Prostate gland (tissue), 2 donors: ENCODE data around the gene PUS1. TPM values are rescaled to one million over a fixed set of nuclear protein-coding genes. Genes with fewer than 3 reads are reported as not detected.

ENCODE experiments used
- DNase-seq: peaks from one replicate; pipeline ENCODE4 v3.0.0-alpha.2; 2019; ENCODE audit warnings: low spot score
- H3K27ac ChIP-seq, 2 donors: fragments of 200-600 bp; sonication (generic); 2 replicates each; pipeline ENCODE4 v1.5.1; 2017 to 2019
- H3K27me3 ChIP-seq: fragments of 200-600 bp; sonication (generic); replicated peaks from 2 replicates; pipeline ENCODE4 v1.5.1; 2019; ENCODE audit not compliant: insufficient read depth
- H3K36me3 ChIP-seq, 2 donors: fragments of 200-600 bp; sonication (generic); 1 replicate in 1 of 2; 2 replicates in 1 of 2; pipeline versions ENCODE4 v1.5.1 to v1.8.1; 2017 to 2019
- H3K4me1 ChIP-seq: fragments of 200-600 bp; sonication (generic); replicated peaks from 2 replicates; pipeline ENCODE4 v1.5.1; 2019
- H3K4me3 ChIP-seq, 2 donors: fragments of 200-600 bp; sonication (generic); 2 replicates each; pipeline ENCODE4 v1.5.1; 2017 to 2019
- H3K9me3 ChIP-seq: fragments of 200-600 bp; sonication (generic); 2 replicates; pipeline ENCODE4 v1.5.1; 2017
- POLR2A ChIP-seq: fragments of 450-650 bp; IDR thresholded peaks from one replicate; pipeline ENCODE4 v1.6.1; 2016; ENCODE audit warnings: antibody characterized with exemption, mild to moderate bottlenecking
- POLR2AphosphoS5 ChIP-seq: sonication (generic); formaldehyde crosslinking; IDR thresholded peaks from one replicate; pipeline ENCODE4 v1.6.1; 2017; ENCODE audit warnings: antibody characterized with exemption
- WGBS: methylation state at CpG from one replicate; pipeline ENCODE4 v1.1.5; 2018; 5-methylcytosine and 5-hydroxymethylcytosine counted together
- intact Hi-C: fragments of 100-400 bp; cut with DNase I; formaldehyde crosslinking; loops from one replicate; pipeline ENCODE4 v1.14.2; 2022
- small RNA-seq, 2 donors: library from RNA; depleted of rRNA; stranded (forward); fragments of <200 nt; gene quantifications; one replicate each; pipeline ENCODE3, GENCODE V24; 2016
- total RNA-seq, 2 donors: library from RNA; depleted of rRNA; stranded (reverse); fragments of >200 nt; gene quantifications; one replicate each; pipeline ENCODE4 v1.1.0, GENCODE V29; 2016
- TF ChIP-seq, protein P1 (sequence below), 4 experiments: fragments of 200-600 bp in 2 of 4; fragments of 450-650 bp in 2 of 4; sonication (generic) in 2 of 4; IDR thresholded peaks; 1 replicate in 3 of 4; 2 replicates in 1 of 4; pipeline ENCODE4 v1.5.1; 2016 to 2019; ENCODE audit warnings: antibody characterized with exemption in 4 of 4, mild to moderate bottlenecking in 2 of 4, moderate library complexity in 2 of 4

The PUS1 gene
- total RNA-seq, 2 donors from 2014 or later: 17.4 to 17.8 TPM

DNA sequence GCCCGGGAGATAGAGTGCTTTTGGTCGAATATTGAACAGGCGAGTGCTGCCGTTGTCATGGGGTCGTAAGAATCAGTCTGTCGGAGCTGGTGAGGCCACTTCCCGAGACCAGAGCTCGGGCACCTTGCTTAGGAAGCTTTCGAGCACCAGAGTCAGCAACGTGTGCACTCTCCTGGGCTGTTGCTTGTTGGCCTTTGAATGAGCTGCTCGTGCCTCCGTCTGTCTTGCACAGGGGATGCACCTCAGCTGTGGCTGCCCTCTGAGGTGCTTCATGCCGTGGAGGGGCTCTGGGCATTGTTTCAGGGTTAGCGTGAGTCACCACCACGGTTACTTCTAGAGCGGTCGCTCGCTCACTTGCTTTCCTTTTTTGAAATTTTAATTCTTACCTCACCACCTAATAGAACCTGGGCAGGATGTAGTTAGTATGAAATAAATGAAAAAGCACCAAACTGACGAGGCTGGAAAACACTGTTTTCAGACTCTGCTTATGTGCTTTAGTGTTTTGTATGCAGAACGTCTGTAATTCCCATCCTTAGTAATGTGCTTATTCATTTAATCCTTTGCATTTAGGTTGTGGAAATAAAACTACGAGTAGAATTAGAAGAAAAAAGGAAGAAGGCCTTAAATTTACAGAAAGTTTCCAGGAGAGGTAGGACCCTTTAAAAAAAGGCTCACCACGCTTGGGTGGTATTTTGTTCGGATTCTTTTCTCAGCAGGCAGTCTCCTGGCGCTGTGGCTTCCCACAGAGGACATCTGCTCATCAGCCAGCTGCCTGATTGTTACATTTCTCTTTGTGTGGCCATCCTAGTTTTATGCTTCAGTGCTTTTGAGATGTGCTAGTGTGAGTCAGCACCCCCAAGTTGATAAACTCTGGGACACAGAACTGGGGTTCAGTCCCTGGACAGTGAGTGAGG, 61.2 kb downstream of the PUS1 start:
- no peak for DNase-seq

DNA sequence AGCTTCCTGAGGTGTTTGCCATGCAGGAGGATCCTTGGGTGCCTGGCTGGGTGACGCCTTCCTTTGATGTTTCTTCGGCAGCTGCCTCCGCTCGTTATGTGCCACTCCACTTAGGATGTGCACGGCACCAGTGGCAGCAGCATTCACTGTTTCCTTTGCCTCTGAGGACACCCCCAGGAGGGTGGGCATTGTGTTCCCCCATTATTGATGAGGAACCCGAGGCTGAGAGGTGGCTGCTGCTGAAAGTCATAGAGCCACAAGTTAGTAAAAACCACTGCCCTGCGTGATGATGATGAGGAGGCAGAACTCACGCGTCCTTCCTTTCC, 61.9 kb downstream of the PUS1 start:
- Histone ChIP-seq H3K36me3 (peaks cover 0 to 10% of the 10 kb centered on the region in 2 donors), H3K27ac (no peak overlapping the region), H3K4me1 (no peaks in the 10 kb centered on the region), H3K27me3 (no peaks in the 10 kb centered on the region), H3K4me3 (no peak overlapping the region), H3K9me3 (no peaks in the 10 kb centered on the region)
- intact Hi-C loops: no loop called here
- TF ChIP-seq POLR2A: no peak
- no peak for TF ChIP-seq POLR2AphosphoS5
- TF ChIP-seq, protein P1, sequence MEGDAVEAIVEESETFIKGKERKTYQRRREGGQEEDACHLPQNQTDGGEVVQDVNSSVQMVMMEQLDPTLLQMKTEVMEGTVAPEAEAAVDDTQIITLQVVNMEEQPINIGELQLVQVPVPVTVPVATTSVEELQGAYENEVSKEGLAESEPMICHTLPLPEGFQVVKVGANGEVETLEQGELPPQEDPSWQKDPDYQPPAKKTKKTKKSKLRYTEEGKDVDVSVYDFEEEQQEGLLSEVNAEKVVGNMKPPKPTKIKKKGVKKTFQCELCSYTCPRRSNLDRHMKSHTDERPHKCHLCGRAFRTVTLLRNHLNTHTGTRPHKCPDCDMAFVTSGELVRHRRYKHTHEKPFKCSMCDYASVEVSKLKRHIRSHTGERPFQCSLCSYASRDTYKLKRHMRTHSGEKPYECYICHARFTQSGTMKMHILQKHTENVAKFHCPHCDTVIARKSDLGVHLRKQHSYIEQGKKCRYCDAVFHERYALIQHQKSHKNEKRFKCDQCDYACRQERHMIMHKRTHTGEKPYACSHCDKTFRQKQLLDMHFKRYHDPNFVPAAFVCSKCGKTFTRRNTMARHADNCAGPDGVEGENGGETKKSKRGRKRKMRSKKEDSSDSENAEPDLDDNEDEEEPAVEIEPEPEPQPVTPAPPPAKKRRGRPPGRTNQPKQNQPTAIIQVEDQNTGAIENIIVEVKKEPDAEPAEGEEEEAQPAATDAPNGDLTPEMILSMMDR (IDR thresholded peaks at IDR 0.05): no peak
- DNase-seq: no peak
- WGBS: 85% methylated on average over 9 of the region's 9 CpGs

More for the DNA sequence above, 61.2 kb downstream of the PUS1 start:
- H3K27me3 ChIP-seq: no peaks in the 10 kb centered on the region
- intact Hi-C loops: no loop called here
- no peak overlapping the region for H3K4me3 ChIP-seq
- H3K27ac ChIP-seq: no peak overlapping the region
- no peaks in the 10 kb centered on the region for H3K4me1 ChIP-seq
- no peaks in the 10 kb centered on the region for H3K9me3 ChIP-seq
- TF ChIP-seq, protein P1 (IDR thresholded peaks at IDR 0.05): no peak
- TF ChIP-seq POLR2AphosphoS5 (no peak), POLR2A (no peak)
- 83% methylated on average over 24 of the region's 24 CpGs for WGBS
- peaks cover 0 to 10% of the 10 kb centered on the region in 2 donors for H3K36me3 ChIP-seq

DNA sequence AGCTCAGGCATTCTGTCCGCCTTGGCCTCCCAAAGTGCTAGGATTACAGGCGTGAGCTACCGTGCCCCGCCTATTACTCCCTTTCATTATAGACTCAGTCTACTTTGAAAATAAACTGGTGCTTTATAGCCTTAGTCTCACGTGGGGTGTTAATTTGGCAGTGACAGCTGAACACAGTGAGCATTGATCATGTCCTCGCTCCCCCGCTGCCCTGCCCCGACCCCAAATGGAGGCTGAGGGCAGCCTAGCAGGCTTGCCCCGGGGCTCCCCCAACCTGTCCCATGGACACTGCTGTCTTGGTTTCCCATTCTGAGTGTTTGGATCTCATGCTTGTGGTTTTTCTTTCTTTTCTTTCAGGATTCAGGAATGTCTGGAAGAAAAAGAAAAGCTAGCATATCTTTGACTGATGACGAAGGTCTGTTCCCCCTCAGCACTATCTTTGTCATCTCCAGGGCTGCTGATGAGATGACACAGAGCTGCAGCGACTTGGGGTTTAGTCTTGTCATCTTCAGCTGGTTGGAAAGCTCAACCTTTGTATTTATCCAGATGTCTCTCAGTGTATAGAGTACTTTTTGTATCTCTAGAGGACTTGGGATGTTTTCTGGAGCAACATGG, 62.8 kb downstream of the PUS1 start:
- DNase-seq: no peak

DNA sequence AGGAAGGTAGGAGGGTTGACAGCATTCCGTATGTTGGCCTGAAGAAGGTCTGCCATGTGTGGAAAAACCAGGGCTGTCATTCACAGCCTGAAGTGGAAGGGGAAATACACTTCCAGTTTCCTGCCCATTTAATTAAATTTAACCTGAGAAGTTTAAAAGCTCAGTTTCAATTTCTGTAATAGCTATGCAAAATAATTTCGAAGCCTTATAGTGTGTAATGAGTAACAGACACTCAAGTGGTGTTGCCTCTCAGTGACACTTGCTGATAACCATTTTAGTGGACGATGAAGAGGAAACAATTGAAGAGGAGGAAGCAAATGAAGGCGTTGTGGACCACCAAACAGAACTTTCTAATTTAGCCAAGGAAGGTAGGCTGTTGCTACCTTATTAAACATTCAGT, 65.5 kb downstream of the PUS1 start:
- TF ChIP-seq, protein P1 (IDR thresholded peaks at IDR 0.05): no peak
- TF ChIP-seq POLR2A (no peak), POLR2AphosphoS5 (no peak)
- H3K36me3 ChIP-seq: peaks cover 0 to 10% of the 10 kb centered on the region in 2 donors
- H3K27me3 ChIP-seq: no peaks in the 10 kb centered on the region
- intact Hi-C loops: no loop called here
- no peaks in the 10 kb centered on the region for H3K4me1 ChIP-seq
- DNase-seq: no peak
- WGBS: 94% methylated on average over 4 of the region's 4 CpGs
- H3K27ac ChIP-seq: no peak overlapping the region
- no peak overlapping the region for H3K4me3 ChIP-seq
- no peaks in the 10 kb centered on the region for H3K9me3 ChIP-seq

More for the DNA sequence above, 62.8 kb downstream of the PUS1 start:
- Histone ChIP-seq H3K4me1 (no peaks in the 10 kb centered on the region), H3K27me3 (no peaks in the 10 kb centered on the region), H3K36me3 (peaks cover 0 to 10% of the 10 kb centered on the region in 2 donors), H3K9me3 (no peaks in the 10 kb centered on the region), H3K27ac (no peak overlapping the region), H3K4me3 (no peak overlapping the region)
- WGBS: 89% methylated on average over 11 of the region's 11 CpGs
- TF ChIP-seq, protein P1 (IDR thresholded peaks at IDR 0.05): no peak
- no peak for TF ChIP-seq POLR2AphosphoS5
- no peak for TF ChIP-seq POLR2A
- intact Hi-C loops: no loop called here

Small RNAs within 50 kb of the gene (small RNA-seq; reads per million reads assigned to genes)
- 0 reads per million in 2 donors for gene AC131009.3

Other genes with a start within 250 kb of the PUS1 start
- gene SFSWAP, start 218.2 kb upstream of the PUS1 start, total RNA-seq: 10 to 100 TPM; 24.5 to 53.9 TPM
- 10 to 100 TPM in 1 of 2 donors, 1 to 10 TPM in 1; 1.1 to 35.7 TPM for gene MMP17, start 100.9 kb upstream of the PUS1 start, total RNA-seq
- gene ULK1, start 34.7 kb upstream of the PUS1 start, total RNA-seq: 10 to 100 TPM; 26.2 to 62.5 TPM
- gene EP400, start 20.7 kb downstream of the PUS1 start, total RNA-seq: 10 to 100 TPM; 22.3 to 46.2 TPM
- 10 to 100 TPM; 12.7 to 29.0 TPM for gene DDX51, start 215.0 kb downstream of the PUS1 start, total RNA-seq
- gene NOC4L, start 215.2 kb downstream of the PUS1 start, total RNA-seq: 10 to 100 TPM; 12.4 to 32.5 TPM